MM.1S (cell line): ENCODE data around the gene RBM43.
"Not testable (repeated sequence)": the region's sequence is repeated elsewhere in the genome, so short reads cannot be mapped to it uniquely, and the experiment has no call there.

Experiments
- EZH2 ChIP-seq: fragments of 300-600 bp; sonication (generic); optimal IDR thresholded peaks from 2 replicates; pipeline ENCODE3; 2017; ENCODE audit warnings: low read depth, mild to moderate bottlenecking, antibody characterized with exemption, low read length, mixed read lengths
- TF ChIP-seq, protein P1 (sequence below): fragments of 300-600 bp; sonication (generic); IDR thresholded peaks from 2 replicates; pipeline ENCODE4 v1.5.1; 2016; ENCODE audit warnings: antibody characterized with exemption, low read length, mixed read lengths

DNA sequence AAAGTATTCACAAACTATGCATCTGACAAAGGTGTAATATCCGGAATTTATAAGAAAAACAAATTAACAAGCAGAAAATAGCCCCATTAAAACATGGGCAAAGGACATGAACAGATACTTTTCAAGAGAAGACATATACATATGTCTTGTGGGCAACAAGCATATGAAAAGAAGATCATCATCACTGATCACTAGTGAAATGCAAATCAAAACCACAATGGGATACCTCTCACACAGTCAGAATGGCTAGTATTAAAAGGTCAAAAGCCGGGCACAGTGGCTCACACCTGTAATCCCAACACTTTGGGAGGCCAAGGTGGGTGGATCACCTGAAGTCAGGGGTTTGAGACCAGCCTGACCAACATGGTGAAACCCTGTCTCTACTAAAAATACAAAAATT is 28.4 kb downstream of the RBM43 start:
- TF ChIP-seq, protein P1, sequence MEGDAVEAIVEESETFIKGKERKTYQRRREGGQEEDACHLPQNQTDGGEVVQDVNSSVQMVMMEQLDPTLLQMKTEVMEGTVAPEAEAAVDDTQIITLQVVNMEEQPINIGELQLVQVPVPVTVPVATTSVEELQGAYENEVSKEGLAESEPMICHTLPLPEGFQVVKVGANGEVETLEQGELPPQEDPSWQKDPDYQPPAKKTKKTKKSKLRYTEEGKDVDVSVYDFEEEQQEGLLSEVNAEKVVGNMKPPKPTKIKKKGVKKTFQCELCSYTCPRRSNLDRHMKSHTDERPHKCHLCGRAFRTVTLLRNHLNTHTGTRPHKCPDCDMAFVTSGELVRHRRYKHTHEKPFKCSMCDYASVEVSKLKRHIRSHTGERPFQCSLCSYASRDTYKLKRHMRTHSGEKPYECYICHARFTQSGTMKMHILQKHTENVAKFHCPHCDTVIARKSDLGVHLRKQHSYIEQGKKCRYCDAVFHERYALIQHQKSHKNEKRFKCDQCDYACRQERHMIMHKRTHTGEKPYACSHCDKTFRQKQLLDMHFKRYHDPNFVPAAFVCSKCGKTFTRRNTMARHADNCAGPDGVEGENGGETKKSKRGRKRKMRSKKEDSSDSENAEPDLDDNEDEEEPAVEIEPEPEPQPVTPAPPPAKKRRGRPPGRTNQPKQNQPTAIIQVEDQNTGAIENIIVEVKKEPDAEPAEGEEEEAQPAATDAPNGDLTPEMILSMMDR: not testable (repeated sequence)
- TF ChIP-seq EZH2: not testable (repeated sequence)
